GM21447 (cell line): ENCODE measurements around the gene PRND.
"Not testable (repeated sequence)": the region's sequence is repeated elsewhere in the genome, so short reads cannot be mapped to it uniquely, and the experiment has no call there.

Source experiments
- ATAC-seq: cut with Tn5 transposase; IDR thresholded peaks from one replicate; pipeline ENCODE4 v1.9.1; 2021; ENCODE audit not compliant: unreplicated experiment

The PRND gene, protein sequence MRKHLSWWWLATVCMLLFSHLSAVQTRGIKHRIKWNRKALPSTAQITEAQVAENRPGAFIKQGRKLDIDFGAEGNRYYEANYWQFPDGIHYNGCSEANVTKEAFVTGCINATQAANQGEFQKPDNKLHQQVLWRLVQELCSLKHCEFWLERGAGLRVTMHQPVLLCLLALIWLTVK

DNA sequence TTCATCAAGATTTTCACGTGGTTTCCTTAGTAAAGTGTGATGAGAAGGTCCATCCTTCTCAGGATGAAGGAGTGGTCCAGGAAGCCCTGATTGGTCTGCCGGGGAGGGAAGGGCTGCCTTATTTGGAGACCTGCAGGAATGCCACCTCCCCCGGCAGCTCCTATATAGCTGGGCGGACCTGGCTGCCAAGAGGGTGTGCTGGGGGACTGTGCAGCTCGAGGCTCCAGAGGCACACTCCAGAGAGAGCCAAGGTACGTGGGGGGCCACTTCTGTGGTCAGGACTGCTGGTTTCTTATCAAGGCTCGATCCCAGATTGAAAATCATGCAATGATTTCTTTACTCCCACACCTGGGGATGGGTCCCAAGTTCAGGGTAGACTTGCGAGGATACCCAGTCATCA is at the start of gene PRND:
Gene PRND, plus strand, starts transcription at position 191 of the 400 bp plus-strand sequence. CDS start 2,643 bp downstream, outside the sequence.
- ATAC-seq: no peak

DNA sequence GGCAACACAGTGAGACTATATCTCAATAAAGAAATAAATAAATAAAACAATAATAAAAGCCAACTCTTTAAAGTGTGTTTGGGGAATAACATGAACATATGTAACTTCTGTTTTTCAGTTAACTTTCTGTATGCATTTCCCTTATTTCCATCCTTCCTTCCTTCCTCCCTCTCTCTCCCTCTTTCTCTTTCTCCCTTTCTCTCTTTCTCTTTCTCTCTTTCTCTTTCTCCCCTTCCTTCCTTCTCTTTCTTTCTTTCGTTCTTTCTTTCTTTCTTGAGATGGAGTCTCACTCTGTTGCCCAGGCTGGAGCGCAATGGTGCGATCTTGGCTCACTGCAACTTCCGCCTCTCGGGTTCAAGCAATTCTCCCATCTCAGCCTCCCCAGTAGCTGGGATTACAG is 48.8 kb upstream of the PRND start:
- ATAC-seq: no peak

DNA sequence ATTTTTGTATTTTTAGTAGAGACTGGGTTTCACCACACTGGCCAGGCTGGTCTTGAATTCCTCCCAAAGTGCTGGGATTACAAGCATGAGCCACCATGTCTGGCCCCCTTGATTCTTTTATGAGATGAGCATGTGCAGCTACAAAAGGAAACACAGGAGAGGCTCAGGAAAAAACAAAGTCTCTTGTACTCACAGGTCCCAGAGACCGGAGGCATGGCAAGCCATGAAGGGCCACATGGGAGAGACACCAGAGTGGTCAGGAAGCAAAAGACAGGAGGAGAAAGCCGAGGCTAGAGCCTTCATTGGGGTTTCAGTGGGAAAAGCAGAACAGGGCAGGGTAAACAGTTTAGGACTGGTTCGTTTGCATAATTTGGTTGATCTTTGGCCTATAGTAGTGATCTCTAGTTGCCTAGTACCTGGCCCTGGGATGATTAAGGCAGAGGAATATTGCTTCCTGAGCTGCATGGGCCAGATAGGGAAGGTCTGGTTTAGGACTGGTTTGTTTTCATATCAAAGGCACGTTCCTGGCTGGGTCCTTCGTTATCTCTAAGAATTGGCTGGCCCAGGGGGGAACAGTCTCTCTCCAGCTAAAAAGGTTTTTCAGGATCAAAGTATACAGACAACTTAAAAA is 48.2 kb upstream of the PRND start:
- ATAC-seq: no peak

DNA sequence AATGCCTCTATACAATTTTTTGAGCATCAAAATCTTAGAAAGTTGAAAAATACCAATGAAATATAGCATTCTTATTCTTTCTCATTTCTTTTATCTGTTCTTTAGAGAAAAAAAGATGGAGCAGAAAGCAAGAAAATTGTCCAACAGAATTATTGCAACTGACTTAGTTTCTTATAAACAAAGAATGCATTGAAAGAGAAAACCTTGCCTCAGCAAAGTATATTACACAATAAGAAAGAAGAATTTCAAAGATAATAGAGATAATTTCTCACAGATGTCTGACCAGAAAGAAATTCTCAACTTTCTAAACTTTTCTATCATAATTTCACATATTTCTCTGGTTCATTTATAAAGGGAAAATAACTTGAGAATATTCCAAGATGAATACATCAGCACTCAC is 47.0 kb upstream of the PRND start:
- no peak for ATAC-seq

DNA sequence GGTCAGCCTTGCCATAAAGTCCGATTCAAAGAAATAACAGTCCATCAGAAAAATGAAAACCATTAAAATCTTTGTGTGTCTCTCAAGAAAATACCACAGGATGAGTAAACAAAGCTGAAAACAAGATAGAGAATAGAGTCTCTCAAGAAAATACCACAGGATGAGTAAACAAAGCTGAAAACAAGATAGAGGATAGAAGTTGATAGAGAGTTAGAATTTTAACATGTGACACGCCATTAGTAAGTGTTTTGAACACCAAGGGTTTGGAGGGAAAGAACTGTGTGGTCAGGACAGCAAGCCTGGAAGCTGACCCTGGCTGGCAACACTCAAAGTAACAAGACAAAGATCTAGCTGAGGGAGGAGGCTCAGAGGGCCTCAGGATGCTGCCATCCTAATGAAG is 43.9 kb upstream of the PRND start:
- no peak for ATAC-seq

DNA sequence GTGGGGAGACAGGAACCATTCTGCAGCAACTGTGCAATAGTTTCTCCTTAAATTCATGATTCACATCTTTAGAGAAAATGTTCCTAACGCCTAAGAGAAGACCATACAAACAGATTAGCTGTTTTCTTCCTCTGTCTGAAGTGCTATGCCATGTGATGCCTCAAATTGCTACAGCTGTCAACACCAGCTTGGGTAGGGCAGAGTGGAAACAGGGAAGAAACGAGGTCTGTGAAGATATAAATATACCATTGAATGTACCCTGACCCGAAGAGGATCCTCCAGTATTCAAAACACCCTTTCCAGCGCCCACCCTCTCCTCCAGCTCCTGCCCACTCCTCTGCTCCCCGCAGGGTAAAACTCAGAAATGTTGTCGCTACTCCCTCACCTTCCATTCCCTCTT is 40.3 kb upstream of the PRND start:
- ATAC-seq: no peak

DNA sequence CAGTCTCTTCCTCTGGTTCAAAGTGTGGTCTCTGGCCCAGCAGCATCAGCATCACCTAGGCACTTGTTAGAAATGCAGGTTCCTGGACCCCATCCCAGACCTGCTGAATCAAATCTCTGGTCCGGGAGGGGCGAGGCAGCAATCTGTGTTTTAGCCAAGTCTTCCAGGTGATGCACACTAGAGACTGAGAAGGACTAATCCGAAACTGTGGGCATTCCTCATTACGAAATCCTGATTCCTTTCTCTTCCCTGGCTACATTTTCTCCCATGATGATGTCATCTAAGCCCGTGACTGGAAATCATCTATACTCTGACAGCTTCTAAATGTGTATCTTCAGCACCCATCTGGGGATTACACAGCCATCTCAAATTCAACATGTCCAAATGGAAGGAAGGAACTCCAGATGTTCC is 39.7 kb upstream of the PRND start:
- no peak for ATAC-seq

DNA sequence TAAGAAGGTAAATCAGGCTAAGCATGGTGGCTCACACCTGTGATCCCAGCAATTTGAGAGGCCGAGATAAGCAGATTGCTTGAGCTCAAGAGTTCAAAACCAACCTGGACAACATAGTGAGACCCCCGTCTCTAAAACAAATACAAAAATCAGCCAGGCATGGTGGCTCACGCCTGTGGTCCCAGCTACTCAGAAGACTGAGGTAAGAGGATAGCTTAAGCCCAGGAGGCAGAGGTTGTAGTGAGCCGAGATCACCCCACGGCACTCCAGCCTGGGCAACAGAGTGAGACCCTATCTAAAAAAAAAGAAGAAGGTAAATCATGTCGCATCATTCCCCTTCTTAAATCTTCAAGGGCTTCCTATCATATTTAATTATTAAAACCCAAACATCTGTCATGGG is 39.0 kb upstream of the PRND start:
- no peak for ATAC-seq

DNA sequence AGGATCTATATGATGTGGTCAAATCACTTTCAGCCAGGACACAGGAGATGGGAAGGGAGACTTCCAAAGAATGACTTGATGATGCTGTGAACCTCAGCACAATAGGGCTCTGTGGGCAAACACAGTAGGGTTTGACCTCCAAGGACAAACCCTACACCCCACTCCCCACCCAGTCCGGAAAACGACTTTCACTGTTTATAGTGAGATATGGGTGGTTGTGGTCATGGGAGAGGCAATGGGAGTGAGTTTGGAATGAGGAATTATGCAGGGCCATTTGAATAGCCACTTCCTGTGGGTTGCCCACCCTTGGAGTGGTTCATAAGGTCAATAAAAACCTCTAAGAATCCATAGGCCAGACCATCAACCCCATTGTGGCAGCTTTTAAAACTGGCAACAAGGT is 38.4 kb upstream of the PRND start:
- no peak for ATAC-seq

DNA sequence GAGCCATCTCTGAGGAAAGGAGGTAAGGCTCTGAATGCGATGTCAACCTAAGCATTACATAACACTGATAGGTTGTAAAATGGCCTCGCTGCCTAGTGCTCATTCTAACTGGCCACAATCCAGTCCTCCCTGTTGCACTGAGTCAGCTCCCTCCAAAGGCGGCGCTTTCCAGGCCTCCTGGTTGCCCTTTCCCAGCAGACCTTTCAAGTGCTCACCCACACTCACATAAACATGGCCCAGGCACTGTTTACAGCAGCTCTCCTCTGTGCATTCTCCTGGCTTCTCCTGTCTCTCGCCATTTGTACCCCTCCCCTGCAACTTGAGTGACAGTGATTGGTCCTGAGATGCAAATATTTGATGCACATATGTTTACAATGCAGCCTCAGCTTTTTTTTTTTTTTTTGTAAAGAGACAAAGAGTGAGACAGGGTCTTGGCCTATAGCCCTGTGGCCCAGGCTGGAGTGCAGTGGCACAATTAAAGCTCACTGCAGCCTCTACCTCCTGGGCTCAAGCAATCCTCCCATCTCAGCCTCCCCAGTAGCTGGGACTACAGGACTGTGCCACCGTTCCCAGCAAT is 36.8 kb upstream of the PRND start:
- no peak for ATAC-seq

DNA sequence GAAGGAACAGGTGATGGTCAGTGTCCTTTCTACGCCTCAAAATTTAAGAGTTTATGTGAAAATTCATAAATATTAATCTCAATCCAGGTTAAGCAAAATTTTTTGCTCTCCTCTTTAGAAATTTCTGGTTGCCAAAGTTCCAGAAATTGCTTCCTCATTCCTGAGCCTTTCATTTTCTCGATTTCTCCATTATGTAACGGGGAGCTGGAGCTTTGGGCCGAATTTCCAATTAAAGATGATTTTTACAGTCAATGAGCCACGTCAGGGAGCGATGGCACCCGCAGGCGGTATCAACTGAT is 35.8 kb upstream of the PRND start:
- ATAC-seq: no peak

DNA sequence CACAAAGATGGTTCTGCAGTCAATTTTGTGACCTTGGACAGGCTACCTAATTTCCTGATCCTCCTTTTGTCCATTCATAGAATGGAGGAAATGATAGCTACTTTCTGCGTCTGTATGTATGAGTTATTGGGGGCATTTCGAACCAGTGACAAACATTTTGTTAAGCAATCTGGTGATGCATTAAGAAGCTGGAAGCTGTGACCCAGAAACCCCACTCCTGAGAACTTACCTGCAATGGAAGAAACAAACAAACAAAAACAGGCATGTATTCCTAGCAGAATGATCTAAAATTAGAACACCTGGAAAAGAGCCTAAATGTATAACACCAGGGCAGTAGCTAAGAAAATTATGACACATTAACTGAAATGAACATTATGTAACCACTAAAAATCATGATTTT is 33.4 kb upstream of the PRND start:
- ATAC-seq: no peak

DNA sequence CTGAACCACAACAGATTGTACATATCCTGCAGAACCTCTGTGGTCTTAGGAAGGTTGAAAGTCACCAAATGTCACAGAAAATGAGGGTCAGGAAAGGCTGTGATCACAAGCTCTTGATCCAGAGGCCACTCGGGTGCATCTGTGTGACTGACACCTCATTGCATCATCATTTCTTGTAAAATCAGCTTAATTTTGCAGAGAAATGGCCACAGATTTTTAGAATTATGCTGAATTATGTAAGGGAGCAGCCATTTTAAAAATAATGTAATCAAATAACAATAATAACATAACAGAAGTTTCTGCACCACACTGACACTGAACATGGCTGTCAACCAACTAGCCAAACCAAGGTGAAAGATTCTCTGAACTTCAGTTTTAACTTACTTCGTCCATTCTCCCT is 32.5 kb upstream of the PRND start:
- ATAC-seq: no peak

DNA sequence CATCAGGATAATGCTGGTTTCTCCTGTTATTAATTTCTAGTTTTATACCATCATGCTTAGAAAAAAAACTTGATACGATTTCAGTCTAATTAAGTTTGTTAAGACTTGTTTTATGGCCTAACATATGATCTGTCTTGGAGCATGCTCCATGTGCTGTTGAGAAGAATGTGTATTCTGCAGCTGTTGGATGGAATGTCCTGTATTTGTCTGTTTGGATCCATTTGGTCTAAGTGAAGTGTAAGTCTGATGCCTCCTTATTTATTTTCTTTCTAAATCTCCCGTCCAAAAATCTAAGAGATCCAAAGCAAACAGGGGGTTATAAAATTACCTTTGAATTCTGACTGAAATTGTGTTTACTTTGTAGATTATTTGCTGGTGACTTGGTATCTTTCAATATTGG is 30.0 kb upstream of the PRND start:
- ATAC-seq: no peak

DNA sequence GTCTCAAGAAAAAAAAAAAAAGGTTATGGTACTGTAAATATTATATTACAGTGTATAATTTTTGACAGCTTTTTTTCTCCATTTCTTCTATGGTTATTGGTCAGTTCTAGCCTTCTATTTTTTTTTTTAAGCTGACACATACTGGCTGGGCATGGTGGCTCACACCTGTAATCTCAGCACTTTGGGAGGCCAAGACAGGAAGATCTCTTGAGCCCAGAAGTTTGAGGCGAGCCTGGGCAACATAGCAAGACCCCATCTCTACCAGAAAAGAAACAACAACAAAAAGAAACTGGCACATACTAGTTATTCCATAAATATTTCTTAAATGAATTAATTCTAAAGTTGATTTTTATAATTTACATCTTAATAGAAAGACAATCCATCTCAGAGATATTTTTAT is 27.6 kb upstream of the PRND start:
- no peak for ATAC-seq

DNA sequence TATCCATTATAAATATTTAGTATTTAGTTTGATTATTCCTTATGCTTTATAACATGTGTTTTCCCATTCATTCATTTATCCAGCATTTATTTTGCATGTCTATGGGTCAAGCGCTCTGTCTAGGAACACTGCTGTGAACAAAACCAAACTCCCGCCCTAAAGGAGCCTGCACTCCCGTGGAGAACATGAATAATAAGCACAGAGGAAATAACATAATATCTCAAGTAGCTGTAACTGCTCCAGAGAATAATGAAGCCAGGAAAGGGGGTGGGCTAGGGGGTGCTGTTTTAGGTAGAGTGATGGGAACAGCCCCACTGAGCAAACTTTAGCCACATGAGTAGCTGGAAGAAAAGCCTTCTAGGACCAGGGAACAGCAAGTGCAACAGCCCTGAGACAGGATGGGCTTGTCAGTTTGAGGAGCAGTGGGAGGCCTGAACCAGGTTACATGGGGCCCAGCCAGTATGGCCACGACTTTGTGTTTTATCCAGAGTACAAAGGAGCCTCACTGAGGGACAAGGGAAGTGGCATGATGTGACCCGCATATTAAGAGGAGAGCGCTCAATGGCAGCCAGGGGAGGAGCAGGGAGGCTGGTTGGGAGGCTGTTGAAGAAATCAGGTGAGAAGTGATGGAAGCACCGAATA is 24.4 kb upstream of the PRND start:
- no peak for ATAC-seq

DNA sequence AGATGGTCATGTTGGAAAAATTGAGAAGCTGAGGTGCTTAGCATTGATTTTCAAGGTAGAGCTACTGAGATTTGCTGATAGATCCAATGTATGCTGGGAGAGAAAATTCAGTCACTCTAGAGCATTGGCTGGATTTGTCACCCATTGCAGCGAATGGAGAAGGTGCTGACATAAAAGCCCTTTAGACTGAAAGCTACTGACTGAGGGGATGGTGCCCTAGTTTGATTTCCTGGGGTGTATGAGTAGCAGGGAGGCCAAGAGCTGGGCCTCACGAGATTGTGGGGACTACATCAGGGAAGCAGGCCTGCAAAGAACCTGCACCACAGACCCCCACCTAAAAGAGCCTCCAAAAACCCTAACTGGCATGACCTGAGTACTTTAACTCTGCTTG is 23.9 kb upstream of the PRND start:
- no peak for ATAC-seq

DNA sequence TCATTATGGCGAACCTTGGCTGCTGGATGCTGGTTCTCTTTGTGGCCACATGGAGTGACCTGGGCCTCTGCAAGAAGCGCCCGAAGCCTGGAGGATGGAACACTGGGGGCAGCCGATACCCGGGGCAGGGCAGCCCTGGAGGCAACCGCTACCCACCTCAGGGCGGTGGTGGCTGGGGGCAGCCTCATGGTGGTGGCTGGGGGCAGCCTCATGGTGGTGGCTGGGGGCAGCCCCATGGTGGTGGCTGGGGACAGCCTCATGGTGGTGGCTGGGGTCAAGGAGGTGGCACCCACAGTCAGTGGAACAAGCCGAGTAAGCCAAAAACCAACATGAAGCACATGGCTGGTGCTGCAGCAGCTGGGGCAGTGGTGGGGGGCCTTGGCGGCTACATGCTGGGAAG is 22.5 kb upstream of the PRND start:
- ATAC-seq: no peak

DNA sequence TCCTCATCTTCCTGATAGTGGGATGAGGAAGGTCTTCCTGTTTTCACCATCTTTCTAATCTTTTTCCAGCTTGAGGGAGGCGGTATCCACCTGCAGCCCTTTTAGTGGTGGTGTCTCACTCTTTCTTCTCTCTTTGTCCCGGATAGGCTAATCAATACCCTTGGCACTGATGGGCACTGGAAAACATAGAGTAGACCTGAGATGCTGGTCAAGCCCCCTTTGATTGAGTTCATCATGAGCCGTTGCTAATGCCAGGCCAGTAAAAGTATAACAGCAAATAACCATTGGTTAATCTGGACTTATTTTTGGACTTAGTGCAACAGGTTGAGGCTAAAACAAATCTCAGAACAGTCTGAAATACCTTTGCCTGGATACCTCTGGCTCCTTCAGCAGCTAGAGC is 21.8 kb upstream of the PRND start:
- ATAC-seq: no peak

DNA sequence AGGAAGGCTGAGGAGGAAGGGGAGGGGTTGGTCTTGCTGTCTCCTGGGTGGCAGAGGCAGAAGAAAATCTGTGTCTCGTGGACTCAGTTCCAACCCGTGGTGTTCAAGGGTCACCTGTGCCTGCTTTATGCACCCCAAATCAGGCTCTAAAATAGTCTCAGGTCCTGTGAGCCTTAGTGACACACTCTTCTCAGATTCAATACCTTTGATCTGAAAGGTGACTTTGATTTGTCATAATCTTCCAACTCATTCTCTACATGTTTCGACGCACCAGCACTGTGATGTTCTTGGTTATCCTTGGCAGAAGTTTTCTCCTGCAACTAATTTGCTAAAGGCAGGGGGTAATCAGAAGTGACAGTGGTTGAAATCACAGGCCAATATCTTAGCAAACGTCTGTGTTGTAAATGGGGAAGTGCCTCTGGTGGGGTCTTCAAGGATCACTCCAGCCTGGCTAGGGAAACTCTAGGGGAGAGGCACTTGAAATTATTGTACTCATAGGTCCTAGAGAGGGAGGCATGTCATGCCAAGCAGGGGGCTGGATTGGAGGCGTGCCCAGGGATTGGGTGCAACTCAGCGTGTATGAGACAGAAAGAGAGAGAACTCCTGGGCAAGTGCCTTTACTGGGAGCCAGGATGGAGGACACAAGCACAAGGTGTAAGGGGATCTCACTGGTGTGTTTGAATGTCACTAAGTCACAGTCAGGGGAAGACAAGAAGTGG is 19.0 kb upstream of the PRND start:
- ATAC-seq: no peak

DNA sequence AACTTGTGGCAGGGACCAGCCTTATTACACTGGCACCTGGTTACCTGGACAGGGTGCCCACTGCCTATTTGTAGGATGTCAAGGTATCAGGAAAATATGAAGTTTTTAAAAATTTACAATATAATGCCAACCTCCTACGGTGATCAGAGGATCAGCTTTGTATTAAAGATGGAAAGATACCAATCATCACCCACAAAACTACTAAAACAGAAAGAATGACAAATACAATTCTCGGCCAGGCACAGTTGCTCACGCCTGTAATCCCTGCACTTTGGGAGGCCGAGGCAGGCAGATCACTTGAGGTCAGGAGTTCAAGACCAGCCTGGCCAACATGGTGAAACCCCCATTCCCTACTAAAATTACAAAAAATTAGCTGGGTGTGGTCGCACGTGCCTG is 18.4 kb upstream of the PRND start:
- ATAC-seq: no peak

DNA sequence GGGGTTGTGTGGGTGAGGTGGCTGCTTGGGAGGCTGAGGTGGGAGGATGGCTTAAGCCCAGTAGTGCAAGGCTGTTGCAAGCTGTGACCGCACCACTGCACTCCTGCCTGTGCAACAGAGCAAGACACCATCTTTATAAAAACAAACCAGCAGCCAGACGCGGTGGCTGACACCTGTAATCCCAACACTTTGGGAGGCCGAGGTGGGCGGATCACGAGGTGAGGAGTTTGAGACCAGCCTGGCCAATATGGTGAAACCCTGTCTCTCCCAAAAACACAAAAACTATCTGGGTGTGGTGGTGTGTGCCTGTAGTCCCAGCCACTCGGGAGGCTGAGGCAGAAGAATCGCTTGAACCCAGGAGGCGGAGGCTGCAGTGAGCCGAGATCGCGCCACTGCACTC is 14.8 kb upstream of the PRND start:
- not testable (repeated sequence) for ATAC-seq
